ENCODE data around the gene PCMT1.
"Not testable (repeated sequence)": the region's sequence is repeated elsewhere in the genome, so short reads cannot be mapped to it uniquely, and the experiment has no call there.

Gene PCMT1

GRCh38 chr6:149749594-149750135 is at the start of gene PCMT1:
TSS of gene PCMT1 (plus strand) at chr6:149749741. CDS start at chr6:149749902, 161 bp downstream.
- peak; percentile 92 for DNase-seq (ENCODE audit: low read depth)

- no peak for DNase-seq (ENCODE audit: low read depth)
Measured at GRCh38 chr6:149701714-149702113, 47.8 kb upstream of the PCMT1 start.

DNA sequence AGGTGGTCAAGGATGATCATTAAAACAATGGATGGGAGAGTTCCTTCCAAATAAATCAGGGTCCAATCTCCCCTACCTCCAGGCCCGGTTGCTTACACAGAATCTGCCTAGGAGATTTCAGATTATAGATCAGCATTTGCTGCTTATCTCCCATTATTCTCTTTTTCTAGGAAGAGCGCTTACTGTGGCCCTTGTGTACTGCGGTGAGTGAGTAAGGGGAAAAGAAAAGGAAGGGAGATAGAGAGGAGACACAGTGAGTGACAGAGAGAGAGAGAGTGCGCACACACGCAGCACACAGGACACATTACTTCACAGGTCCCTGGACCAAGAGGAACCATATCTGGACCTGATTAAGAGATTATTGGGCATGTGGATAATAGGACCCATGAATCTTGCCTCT is 37.8 kb upstream of the PCMT1 start:
- no peak for DNase-seq (ENCODE audit: low read depth)

DNA sequence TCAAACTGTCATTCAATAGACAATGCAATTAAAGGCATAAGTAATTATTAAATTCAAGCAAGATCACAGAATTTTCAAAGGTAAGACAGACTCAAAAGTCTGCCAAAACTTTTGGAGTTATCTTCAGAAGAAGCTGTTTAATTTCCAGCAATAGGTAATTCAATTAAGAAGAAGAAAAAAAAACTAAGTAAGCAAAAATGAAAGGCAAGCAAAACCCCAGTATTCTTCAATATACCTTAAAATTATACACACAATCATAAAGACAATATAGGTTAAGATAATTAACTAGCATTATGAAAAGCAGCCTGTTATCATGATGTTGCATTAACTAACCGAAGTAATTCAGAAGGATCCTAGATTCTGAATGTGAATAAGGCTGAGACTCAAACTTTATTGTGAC is 35.1 kb upstream of the PCMT1 start:
- DNase-seq (ENCODE audit: low read depth): no peak

DNA sequence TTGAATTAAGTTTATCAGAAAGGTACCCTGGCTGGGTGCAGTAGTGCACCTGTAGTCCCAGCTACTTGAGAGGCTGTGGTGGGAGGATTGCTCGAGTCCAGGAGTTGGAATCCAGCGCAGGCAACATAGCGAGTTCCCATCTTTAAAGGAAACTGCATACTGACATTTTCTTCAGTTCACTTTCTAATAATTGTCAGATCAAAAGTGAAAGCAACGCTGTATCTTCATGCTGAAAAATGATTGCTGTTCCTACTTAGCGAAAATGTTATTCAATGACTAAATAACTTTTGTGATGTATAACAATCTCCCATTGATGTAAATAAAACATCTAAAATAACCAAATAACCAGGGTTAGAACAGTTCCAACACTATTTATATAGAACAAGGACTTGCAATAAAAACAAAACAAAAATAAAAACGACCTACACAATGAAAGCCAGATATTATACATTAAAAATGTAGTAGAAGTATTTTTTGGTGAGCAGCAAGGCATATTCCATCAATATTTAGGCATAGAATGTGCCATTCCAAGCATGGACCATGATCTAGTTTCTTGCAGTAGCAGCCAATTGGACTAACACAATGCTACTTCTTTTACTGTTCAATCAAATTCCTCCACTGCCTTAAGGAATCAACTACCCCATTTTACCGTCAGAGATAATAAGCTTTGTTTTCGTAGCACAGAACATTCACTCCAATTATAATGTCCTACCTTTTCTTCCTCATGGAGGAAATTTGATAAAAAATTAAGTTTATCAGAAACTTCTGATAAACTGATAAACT is 33.2 kb upstream of the PCMT1 start:
- DNase-seq (ENCODE audit: low read depth): no peak

- no peak for DNase-seq (ENCODE audit: low read depth)
Measured at GRCh38 chr6:149717255-149717587, 32.3 kb upstream of the PCMT1 start.

DNA sequence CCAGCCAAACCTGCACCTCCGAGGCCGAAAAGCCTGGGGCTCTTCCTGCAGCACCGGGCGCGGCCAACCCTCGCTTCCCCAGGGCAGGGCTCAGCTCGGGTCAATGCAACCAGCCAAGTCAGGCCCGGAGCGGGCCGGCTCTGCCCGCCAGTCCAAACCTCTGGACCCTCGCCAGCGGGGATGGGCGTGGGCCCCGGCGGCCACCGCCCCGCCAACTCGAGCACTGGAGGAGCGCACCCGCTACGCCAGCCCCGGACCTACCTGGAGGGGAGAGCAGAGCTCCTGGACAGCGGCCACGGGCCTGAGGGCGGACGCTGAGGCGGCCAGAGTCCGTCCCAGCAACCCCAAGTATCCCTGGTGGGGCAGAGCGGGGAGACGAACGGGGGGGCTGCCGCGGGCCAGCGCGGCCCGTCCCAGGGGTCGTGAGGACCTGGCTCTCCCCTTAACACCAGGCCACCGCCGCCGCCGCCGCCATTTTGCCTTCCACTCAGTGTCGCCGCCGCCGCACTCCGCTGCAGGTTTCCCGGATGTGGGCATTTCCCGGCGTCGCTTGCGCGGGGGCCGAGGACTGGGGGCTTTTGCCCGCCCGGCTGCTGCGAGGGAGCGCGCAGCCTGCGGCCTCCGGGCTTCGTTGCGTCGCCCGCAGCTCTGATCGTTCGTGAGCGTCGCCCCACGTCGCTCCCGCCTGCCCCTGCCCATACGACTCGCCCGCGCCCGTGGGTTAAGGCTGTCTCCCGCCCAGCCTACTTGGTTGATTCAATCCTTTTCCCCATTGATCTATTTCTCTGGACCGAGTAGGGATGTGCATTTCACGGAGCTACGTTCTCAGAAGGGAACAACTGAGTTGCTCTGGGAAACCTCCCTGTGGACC is 31.7 kb upstream of the PCMT1 start, which contains the start of gene LATS1:
LATS1 (minus strand) TSS at position 514 of the 871 bp plus-strand sequence. CDS start 15,975 bp downstream, outside the sequence.
- peak; percentile 87 for DNase-seq (ENCODE audit: low read depth)

DNA sequence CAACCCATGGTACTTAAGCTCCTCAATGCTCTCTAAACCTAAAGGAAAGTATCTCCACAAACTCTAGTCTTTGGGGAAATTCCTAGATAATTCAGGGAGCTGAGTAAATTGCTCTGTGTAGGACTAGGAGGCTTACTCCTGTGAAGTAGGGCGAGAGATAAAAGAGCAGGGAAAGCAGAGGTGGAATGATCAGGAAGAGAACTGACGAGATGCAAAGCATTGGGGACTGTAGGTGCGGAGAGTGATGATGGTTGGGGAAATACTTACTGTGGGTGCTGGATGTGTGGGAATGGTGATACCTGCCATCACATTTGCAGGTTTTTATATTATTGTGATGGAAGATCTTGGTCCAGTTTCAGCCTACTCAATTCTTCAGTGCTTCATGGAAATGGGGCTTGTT is 30.0 kb upstream of the PCMT1 start:
- DNase-seq (ENCODE audit: low read depth): no peak

DNA sequence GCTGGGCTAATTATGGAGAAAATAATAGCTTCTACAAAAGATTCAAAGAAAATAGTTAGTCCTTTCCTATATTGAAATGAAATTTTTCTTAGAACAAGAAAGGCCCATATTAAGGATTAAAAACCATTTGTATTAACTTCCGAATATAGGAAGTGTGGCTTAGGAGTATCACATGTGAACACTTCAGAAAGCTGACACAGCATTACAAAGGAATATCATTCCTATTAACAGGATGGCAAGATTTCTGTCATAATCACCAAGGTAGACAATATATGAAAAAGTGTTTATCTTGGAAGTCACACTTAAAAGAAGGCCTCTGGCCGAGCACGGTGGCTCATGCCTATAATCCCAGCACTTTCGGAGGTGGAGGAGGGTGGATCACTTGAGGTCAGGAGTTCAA is 26.3 kb upstream of the PCMT1 start:
- no peak for DNase-seq (ENCODE audit: low read depth)

DNA sequence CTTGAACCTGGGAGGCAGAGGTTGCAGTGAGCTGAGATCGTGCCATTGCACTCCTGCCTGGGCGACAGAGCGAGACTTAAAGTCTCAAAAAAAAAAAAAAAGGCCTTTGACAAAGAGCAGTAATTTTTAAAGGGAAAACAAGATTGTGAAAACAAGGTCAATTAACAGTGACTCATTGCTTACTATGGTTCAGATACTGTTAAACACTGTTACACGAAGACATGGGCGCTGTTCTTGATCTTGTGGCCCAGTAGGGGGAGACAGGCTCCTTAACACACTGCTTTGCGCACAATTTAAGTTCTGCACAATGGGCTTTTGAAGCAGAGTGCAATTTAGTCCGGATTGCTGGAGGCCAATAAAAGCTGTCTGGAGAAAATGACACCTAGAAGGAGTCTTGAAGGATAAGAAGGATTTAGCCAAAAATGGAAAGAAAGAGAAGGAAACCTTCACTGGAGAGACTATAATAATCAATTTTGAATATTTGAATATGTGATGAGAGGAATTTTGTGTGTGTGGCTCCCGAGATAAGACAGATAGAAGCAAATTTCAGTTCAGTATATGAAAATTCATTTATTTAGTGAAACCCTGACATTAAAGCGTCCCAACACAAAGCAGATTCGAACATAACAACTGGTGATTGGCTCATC is 25.6 kb upstream of the PCMT1 start:
- DNase-seq (ENCODE audit: low read depth): no peak

GRCh38 chr6:149725785-149726184 is 23.8 kb upstream of the PCMT1 start:
- no peak for DNase-seq (ENCODE audit: low read depth)

GRCh38 chr6:149727793-149728498 is 21.6 kb upstream of the PCMT1 start:
- no peak for DNase-seq (ENCODE audit: low read depth)

DNA sequence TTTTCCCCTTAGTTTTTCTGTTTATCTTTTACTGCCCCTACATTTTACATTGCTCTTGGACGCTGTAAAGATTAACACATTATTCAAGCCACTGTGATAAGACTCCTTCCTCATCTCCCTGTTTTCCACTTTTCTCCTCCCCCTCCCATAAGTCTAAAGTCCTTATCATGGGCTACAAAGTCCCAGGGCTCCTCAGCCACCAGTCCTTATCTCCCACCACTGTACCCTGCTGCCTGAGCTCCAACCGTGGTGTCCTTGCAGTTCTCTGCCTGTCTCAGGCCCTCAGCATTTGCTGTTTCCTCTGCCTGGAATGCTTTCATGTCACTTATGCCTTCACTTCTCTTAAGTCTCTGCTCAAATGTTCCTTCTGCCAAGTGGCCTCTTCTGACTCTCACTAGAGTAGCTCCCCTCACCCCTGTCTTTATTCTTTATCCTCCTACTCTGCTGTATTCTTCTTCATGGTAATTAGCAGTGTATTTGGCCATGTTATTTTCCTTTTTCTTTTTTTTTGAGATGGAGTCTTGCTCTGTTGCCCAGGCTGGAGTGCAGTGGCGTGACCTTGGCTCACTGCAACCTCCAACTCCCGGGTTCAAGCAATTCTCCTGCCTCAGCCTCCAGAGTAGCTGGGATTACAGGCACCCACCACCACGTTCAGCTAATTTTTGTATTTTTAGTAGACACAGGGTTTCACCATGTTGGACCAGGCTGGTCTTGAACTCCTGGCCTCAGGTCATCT is 20.9 kb upstream of the PCMT1 start:
- DNase-seq (ENCODE audit: low read depth): no peak

- DNase-seq (ENCODE audit: low read depth): no peak
Measured at GRCh38 chr6:149729824-149730223, 19.7 kb upstream of the PCMT1 start.

DNA sequence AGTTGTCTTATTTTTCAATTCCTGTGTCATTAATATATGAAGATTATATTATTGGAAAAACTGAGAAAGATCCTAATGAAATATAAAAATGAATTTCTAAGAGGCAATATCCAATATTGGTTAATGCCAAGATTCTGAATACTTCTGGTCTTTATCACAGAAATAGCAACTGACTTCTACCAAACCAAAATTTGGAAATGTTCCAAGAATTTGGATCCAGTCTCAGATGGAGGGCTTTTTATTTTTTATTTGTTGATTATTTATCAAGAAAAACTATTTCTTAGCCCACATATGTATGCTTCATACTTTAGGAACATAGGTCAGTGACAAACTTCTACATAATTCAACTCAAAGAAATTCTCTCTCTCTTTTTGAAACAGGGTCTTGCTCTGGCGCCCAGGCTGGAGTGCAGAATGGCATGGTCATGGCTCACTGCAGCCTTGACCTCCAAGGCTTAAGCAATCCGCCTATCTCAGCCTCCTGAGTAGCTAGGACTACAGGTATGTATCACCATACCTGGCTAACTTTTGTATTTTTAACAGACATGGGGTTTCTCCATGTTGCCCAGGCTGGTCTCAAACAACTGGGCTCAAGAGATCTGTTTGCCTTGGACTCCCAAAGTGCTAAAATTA is 16.3 kb upstream of the PCMT1 start:
- DNase-seq (ENCODE audit: low read depth): no peak

DNA sequence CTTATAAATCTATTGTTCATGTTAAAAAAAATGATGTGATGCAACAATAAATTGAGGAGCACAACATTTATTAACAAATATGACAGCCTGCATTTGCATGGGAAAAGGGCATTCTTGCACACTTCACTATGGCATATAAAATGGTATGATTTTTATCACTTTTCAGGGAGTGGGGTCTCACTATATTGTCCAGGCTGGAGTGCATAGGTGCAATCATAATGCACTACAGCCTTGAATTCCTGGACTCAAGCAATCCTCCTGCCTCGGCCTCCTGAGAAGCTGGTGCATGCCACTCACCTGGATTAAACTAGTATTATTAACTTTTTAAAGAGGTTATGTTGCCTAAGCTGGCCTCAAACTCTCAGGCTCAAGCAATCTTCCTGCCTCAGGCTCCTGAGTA is 14.6 kb upstream of the PCMT1 start:
- DNase-seq (ENCODE audit: low read depth): no peak

DNA sequence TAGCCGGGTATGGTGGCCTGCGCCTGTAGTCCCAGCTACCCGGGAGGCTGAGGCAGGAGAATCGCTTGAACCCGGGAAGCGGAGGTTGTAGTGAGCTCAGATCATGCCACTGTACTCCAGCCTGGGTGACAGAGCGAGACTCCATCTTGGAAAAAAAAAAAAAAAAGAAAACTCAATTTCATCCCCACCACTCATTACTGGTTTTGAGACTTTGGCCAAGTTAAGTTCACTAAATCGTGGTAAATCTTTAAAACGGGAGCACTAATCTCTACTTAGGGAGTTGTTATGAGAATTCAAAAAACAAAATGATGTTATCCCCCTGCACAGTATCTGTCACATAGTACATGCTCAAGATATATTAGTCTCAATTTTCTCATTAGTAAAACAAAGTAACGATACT is 4.3 kb upstream of the PCMT1 start:
- DNase-seq (ENCODE audit: low read depth): not testable (repeated sequence)

DNA sequence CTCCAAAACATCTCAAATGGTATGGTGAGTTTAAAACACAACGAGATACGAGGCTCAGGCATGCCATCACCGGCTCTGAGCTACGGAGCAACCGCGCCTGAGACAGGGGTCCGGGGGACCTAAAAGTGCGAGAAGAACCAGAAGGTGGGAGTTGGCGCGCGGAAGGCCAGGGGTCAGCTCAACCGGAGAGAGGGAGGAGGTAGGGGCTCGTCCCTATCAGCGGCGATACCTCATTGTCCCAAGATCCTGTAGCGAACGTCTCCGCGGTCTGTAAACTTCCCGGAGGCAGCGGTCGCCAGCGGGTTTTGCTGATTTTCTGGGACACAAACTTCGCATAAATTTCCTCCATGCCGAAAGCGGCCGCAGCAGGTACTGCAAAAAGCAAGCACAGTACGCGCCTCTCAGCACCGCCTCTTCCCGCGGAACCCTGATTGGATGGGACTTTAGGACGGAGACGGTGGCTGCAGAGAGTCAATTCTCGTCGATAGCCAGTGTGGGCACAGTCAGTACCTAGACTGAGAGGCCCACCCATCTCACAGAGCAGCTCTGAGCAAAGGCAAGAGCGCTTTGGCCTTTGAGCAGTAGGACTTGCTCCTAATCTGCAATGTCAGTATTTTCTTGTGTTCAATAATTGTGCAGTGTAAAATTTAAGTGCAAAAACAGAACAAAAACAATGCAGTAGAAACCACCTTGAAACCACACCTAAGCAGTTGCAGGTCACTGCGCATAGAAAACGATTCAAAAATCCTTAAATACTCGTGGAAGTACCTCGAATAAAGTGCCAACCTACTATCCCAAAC is 3.2 kb upstream of the PCMT1 start, which contains the start of gene NUP43:
NUP43 (minus strand) TSS at position 383 of the 800 bp plus-strand sequence; CDS start at position 349, 34 bp downstream.
- DNase-seq (ENCODE audit: low read depth): peak; percentile 80

DNA sequence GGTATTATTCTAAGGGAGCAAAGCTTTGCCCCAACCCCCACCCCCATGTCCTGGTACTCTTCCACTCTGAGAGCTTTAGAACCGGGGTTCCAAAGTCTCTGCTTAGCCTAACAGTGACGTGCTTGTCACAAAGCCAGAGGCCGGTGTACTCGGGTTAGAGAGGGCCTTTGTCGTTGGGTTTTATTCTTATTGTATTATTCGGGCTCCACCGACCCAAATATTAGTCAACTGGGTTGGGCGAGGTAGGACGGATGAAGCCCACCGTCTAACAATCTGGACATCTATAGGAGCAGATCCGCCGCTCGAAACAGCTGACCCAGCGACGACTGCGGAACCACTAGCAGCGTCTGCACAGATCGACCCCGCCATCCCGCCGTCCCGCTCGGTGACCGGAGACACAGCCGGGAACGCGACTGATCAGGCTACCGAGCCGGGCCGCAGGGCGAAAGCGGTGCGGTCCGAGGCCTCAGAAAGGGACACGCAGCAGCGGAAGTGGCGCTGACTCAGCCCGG is 403 bp upstream of the PCMT1 start:
- not testable (repeated sequence) for DNase-seq (ENCODE audit: low read depth)
